Activated naive CD4-positive, alpha-beta T cell treated with anti-CD3 and anti-CD28 coated beads for 36 hours (primary cell): ENCODE data around the gene P4HB. TPM values are rescaled to one million over a fixed set of nuclear protein-coding genes. Genes with fewer than 3 reads are reported as not detected.
A peak's percentile ranks its signal among the peaks of the same experiment; 100 is the strongest.

ENCODE experiments used
- CTCF ChIA-PET: fragments of 350-600 bp; sonication (Branson Sonifier 250); formaldehyde crosslinking; loops from one replicate; lab custom pipeline; 2021; ENCODE audit warnings: antibody characterized with exemption; lab: Charles Lee
- DNase-seq: peaks from one replicate; pipeline ENCODE4 v3.0.0-alpha.2; 2020
- H3K27ac Mint-ChIP-seq: one replicate; pipeline ENCODE4 v1.8.0; 2021; ENCODE audit warnings: mild to moderate bottlenecking, mixed read lengths
- H3K27me3 Mint-ChIP-seq: one replicate; pipeline ENCODE4 v1.8.0; 2021; ENCODE audit warnings: low read depth, mixed read lengths
- H3K36me3 Mint-ChIP-seq: one replicate; pipeline ENCODE4 v1.8.0; 2021; ENCODE audit warnings: low read depth, mixed read lengths
- H3K4me1 Mint-ChIP-seq: one replicate; pipeline ENCODE4 v1.8.0; 2021; ENCODE audit warnings: low read depth, mixed read lengths
- H3K4me3 Mint-ChIP-seq: one replicate; pipeline ENCODE4 v1.8.0; 2021; ENCODE audit warnings: mild to moderate bottlenecking, moderate library complexity, mixed read lengths
- H3K9me3 Mint-ChIP-seq: one replicate; pipeline ENCODE4 v1.8.0; 2021; ENCODE audit warnings: mixed read lengths
- intact Hi-C: fragments of 100-400 bp; cut with micrococcal nuclease; formaldehyde crosslinking; loops from one replicate; pipeline ENCODE4 v1.15.1; 2023
- total RNA-seq, 2 experiments: library from RNA; stranded (reverse); gene quantifications; one replicate each; pipeline ENCODE4 v1.2.3, GENCODE V29; 2021

The P4HB gene
- total RNA-seq, 2 experiments from 2014 or later = 273 to 276 TPM

GRCh38 chr17:81863833-81864768 is 3.8 kb upstream of the P4HB start:
- intact Hi-C loops = no loop called here
- CTCF ChIA-PET = interaction anchor here (0.7 kb wide), 1 partner anchor 496 kb away, joined by 3 read pairs; no protein-coding TSS in a partner anchor
- Mint-ChIP-seq H3K27me3 (no peaks in the 10 kb centered on the region), H3K27ac (no peak overlapping the region), H3K4me3 (peak overlapping the region; percentile 24), H3K9me3 (no peaks in the 10 kb centered on the region), H3K4me1 (peaks cover 45% of the 10 kb centered on the region), H3K36me3 (peaks cover 29% of the 10 kb centered on the region)
- no peak for DNase-seq

DNA sequence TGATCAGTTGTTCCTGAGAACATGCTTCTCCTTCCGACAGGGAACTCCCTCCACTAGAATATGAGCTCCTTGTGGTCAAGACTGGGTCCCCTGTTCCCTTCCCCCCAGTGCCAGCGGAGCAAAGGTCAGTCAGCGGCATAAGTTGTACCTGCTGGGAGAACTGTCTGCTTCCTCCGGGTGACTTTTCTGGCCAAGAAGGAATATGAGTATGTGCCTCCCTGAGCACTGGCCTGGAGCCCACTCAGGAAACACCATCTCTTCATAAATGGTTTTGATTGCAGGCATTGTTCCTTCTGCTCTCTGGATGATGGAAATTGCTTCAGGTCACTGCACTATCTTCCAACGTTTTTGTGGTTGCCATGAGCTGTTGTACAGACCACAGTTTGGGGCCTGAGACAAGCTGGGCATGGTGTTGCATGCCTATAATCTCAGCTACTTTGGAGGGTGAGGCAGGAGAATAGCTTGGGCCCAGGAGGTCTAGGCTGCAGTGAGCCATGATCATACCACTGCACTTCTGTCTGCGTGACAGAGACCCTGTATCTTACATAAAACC is 2.9 kb upstream of the P4HB start:
- intact Hi-C loops = no loop called here
- Mint-ChIP-seq H3K4me3 (peak overlapping the region; percentile 72), H3K9me3 (no peaks in the 10 kb centered on the region), H3K4me1 (peaks cover 52% of the 10 kb centered on the region), H3K27me3 (no peaks in the 10 kb centered on the region), H3K27ac (peak overlapping the region; percentile 70), H3K36me3 (peaks cover 29% of the 10 kb centered on the region)
- DNase-seq = no peak
- CTCF ChIA-PET = interaction anchor here (0.7 to 0.9 kb wide), 2 partner anchors 471 to 495 kb away, joined by 3 to 5 read pairs; partner anchors contain the start of gene SECTM1

DNA sequence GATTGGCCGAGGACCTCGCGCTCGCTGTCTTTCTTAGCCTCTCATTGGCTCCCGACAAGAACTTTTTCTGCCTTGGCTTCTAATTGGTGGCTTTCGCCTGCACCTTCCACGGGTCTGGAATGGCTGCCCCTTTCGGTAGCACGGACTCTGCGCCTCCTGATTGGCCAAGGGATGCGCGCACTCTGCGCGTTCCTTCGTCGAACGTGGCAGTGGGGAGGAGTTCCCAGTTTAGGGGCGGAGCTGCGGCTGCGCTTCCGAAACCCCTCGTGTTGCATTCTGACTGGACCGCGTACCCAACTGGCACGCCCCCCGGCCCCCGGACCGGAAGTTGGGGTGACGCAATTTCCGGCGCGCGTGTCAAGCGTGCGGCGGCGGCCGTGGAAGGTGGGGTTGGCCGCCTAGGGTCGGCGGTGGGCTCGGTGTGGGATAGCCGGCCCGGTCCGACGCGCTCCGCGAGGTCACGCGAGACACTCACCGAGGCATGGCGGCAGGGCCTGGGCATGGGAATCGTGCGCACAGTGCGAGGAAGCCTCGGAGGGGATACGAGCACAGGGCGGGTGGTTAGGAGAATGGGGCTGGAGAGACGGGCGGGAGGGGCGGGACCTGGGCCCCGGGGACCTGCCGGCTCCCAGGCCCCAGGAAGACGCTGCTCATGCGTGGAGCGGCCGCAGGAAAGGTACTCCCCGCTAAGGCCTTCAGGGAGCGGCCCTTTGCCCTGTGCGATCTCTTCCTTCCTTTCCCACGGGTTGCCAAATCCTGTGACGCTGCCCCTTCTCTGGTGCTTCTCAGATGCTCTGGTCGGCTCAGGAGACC is 627 bp upstream of the P4HB start:
- Mint-ChIP-seq H3K4me1 (peaks cover 50% of the 10 kb centered on the region), H3K9me3 (no peaks in the 10 kb centered on the region), H3K36me3 (peaks cover 39% of the 10 kb centered on the region), H3K27ac (peak overlapping the region; percentile 88), H3K27me3 (no peaks in the 10 kb centered on the region), H3K4me3 (peak overlapping the region; percentile 93)
- DNase-seq = peak; percentile 99
- CTCF ChIA-PET = interaction anchor here (1.6 kb wide), 1 partner anchor 9 kb away, joined by 4 read pairs; no protein-coding TSS in a partner anchor
- intact Hi-C loops = loop anchor here (1.0 to 2.0 kb wide), 7 partner anchors 10 to 237 kb away; partner anchors contain the start of genes ALYREF, ANAPC11, ARHGDIA and CCDC137

DNA sequence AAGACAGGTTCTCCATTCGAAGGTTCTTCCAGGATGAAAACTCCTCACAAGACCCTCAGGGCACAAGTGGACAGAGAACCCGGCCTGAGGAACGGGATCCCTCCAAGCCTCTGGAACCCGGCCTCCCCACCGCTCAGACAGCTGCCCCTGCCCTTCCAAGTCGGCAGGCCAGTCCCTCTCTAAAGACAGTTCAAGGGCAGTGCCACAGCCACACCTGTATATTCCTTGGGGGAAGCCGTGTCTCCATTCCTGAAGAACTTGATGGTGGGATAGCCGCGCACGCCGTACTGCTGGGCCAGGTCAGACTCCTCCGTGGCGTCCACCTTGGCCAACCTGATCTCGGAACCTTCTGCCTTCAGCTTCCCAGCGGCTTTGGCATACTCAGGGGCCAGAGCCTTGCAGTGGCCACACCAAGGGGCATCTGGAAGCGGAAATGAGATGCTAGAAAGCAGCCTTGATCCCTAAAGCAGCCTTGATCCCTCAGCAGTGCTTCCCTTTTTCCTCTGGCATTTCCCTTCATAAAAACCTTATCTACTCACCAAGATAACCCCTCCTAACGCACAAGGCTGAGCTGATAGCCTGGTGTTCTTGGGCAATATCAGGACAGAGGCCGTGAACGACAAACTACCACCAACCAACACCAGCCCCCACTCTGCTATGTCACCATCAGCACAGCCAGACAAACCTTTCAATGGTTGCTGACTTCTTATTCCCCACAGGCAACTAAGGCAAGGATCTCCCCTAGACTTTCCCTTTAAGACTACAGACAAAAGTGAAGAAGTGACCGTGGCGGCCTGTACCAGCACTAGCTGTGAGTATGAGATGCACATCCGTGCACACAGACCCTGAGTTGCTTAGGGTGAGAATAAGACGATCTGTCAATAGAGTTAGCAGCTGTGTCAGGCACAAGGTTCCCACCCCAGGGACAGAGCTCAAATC is 1.1 kb downstream of the P4HB start:
- intact Hi-C loops = no loop called here
- Mint-ChIP-seq H3K4me3 (peak overlapping the region; percentile 82), H3K4me1 (peaks cover 49% of the 10 kb centered on the region), H3K27ac (peak overlapping the region; percentile 40), H3K27me3 (no peaks in the 10 kb centered on the region), H3K36me3 (peaks cover 38% of the 10 kb centered on the region), H3K9me3 (no peaks in the 10 kb centered on the region)
- DNase-seq = peak; percentile 20
- CTCF ChIA-PET = interaction anchor here (0.6 to 0.7 kb wide), 3 partner anchors 11 to 124 kb away, joined by 3 to 7 read pairs (median 3); no protein-coding TSS in a partner anchor

DNA sequence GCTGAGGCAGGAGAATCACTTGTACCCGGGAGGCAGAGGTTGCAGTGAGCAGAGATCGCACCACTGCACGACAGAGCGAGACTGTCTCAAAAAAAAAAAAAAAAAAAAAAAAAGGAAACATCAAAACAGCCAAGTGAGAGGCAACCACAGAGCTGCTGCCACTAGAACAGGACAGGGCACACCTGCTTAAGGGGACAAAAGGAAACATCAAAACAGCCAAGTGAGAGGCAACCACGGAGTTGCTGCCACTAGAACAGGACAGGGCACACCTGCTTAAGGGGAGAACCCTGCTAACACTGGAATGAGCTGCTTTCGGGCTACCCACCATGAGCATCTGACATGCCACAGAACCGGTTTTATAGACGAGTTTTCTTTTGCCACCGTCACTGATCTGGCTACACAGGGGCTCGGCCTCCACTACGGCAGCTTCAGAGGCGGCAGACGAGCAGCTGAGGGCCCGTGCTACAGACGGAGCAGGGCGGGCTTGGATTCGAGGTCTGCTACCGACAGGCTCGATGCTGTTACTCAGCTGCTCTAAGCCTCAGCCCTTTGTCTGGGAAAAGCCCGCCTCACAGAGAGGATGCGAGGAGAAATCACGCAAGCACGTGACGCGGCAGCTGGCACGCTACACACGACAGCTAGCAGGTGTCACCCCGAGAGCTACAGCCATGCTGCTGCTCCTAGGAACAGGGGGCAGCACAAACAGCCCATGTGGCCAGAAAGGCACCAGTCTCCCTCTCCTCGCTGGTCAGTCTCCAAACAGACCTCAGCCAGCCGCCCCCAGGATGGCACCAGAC is 2.0 kb downstream of the P4HB start:
- CTCF ChIA-PET = no interaction called here
- H3K27me3 Mint-ChIP-seq = no peaks in the 10 kb centered on the region
- no peaks in the 10 kb centered on the region for H3K9me3 Mint-ChIP-seq
- peaks cover 40% of the 10 kb centered on the region for H3K36me3 Mint-ChIP-seq
- DNase-seq = no peak
- H3K27ac Mint-ChIP-seq = no peak overlapping the region
- H3K4me1 Mint-ChIP-seq = peaks cover 44% of the 10 kb centered on the region
- intact Hi-C loops = no loop called here
- H3K4me3 Mint-ChIP-seq = peak overlapping the region; percentile 82

GRCh38 chr17:81854974-81855774 is 5.2 kb downstream of the P4HB start:
- CTCF ChIA-PET = interaction anchor here (0.5 to 0.7 kb wide), 3 partner anchors 121 to 401 kb away, joined by 3 to 6 read pairs (median 4); no protein-coding TSS in a partner anchor
- Mint-ChIP-seq H3K27ac (no peak overlapping the region), H3K36me3 (peaks cover 41% of the 10 kb centered on the region), H3K4me3 (no peak overlapping the region), H3K27me3 (no peaks in the 10 kb centered on the region), H3K4me1 (peaks cover 32% of the 10 kb centered on the region), H3K9me3 (no peaks in the 10 kb centered on the region)
- DNase-seq = peak; percentile 19
- intact Hi-C loops = no loop called here

DNA sequence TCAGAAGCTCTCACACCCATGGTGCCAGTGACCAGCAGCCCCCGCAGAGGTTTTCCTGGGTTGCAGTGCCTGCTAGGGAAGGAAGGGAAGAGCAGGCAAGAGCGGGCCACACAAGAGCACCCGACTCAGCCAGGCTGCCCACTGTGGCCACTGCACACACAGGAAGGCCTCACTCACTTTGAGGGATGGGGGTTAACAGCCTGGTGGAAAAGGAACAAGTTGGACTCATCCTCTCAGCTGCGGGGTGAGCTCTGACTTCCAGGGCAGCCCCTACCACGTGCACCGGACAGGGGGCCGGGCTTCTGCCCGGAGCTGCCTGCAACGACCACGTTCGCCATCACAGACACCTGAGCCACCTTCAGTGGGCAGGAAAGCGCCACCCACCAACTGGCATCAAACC is 8.1 kb downstream of the P4HB start:
- Mint-ChIP-seq H3K4me3 (no peak overlapping the region), H3K27ac (no peak overlapping the region), H3K9me3 (no peaks in the 10 kb centered on the region), H3K36me3 (peaks cover 31% of the 10 kb centered on the region), H3K27me3 (no peaks in the 10 kb centered on the region), H3K4me1 (peaks cover 7% of the 10 kb centered on the region)
- no peak for DNase-seq
- CTCF ChIA-PET = no interaction called here
- intact Hi-C loops = no loop called here

GRCh38 chr17:81851423-81851822 is 8.9 kb downstream of the P4HB start:
- intact Hi-C loops = no loop called here
- peaks cover 32% of the 10 kb centered on the region for H3K36me3 Mint-ChIP-seq
- no peak overlapping the region for H3K27ac Mint-ChIP-seq

DNA sequence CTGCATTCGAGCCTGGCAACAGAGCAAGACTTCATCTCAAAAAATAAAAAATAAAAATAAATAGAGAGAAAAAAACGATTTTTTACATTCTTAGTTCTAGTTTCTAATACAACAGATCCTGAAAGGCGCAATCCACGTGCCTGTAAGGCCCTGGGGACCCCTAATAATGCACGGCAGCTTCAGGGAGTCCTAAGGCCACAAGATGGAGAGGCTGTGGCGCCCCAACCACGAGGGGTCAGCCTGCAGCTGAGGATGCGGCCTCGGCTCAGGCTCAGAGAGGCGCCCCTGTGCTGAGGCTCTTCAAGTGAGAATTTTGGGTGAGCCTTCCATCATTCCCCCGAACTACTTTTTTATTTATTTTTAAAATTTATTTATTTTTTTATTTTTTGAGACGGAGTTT is 10.9 kb downstream of the P4HB start:
- Mint-ChIP-seq H3K4me3 (no peak overlapping the region), H3K9me3 (no peaks in the 10 kb centered on the region), H3K27me3 (no peaks in the 10 kb centered on the region), H3K27ac (no peak overlapping the region), H3K4me1 (peaks cover 2% of the 10 kb centered on the region), H3K36me3 (peaks cover 35% of the 10 kb centered on the region)
- CTCF ChIA-PET = no interaction called here
- intact Hi-C loops = no loop called here
- no peak for DNase-seq

More at GRCh38 chr17:81851423-81851822, 8.9 kb downstream of the P4HB start:
- DNase-seq = no peak
- CTCF ChIA-PET = no interaction called here
- no peaks in the 10 kb centered on the region for H3K27me3 Mint-ChIP-seq
- peaks cover 7% of the 10 kb centered on the region for H3K4me1 Mint-ChIP-seq
- H3K4me3 Mint-ChIP-seq = no peak overlapping the region
- no peaks in the 10 kb centered on the region for H3K9me3 Mint-ChIP-seq
